HG02678 (cell line): ENCODE data around the gene EVX2.

Experiments
- ATAC-seq: cut with Tn5 transposase; IDR thresholded peaks from one replicate; pipeline ENCODE4 v1.9.1; 2021; ENCODE audit warnings: mild to moderate bottlenecking, moderate library complexity; ENCODE audit not compliant: unreplicated experiment

EVX2 gene

DNA sequence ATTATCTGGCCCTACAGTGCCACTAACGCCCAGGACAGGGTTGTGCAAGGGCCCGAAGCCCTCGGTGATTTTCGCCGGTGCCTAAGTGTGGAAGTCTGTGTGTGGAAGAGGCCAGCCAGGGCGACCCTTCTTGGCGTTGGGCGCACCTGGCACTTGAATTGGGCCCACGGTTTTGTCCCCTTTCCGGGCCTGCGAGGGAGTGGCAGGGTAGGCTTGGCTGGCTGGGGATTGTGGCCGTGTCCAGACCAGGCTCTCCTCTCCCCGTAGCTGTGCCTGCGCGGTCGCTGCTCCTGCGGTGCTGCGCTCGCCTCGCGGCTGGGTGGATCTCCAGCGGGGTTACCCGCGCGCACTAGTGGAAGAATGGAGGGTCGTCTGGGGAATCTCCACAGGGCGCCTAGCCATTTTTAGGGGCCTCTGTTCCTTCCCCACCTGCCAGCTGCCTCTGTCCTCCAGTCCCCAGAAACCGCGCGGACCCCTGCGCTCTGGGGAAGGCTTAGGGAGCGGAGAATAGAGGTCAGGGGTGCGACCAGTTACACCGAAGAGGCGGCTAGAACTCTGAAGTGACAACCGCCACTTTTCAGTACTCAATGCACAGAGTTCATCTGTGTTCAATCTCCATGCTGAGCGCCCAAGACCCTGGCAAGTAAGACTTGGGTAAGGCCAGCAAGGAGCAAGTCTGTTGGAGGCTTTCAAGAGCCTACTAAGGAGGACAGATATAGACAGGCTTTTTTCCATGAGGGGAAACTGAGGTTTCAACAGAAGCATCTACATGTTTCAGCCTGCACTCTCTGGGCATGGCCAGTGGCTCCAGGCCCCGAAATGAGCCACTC lies 16.0 kb downstream of the EVX2 start:
- no peak for ATAC-seq

DNA sequence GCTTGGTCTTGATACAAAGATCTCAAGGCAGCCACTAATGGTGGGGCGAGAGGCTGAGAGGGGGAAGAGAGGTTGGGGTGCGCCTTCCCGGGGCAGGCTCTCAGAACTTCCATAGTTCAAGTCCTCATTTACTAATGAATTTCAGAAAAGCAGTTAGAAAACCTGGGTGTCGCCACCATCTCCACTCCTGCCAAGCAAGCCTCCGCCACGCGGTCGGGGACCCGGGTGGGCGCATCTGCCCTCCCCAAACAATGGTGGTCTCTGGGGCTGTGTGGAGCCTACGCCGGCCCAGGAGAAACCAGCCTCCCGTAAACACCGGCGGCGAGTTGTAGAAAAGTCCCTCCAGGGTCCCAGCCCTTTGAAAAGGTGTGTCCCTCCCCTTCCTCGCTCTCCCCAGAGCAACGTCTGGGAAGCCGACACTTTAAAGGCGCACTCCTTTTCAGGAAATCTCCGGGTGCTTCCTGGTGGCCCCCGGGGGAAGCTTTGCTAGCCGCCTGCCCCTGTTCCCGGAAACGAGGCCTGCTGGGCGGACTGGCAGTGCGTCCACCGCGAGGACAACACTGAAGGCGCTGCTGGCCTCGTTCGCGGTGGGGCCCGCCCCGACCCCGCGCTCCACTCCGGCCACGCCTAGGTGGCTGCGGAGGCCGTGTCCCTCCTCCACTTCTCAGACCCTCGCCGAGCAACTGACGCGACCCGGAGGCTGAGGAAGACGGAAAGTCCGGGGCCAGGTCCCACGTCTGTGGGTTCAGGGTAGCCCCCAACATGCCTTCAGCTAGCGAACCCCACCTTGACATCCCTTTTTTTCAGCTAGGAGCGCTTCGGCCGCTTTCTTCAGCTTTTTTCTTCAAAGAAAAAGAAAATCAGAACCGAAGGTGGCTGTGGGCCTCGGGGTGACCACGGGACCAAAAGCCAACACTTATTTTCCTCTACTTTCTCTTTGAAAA lies 16.8 kb downstream of the EVX2 start:
- no peak for ATAC-seq

DNA sequence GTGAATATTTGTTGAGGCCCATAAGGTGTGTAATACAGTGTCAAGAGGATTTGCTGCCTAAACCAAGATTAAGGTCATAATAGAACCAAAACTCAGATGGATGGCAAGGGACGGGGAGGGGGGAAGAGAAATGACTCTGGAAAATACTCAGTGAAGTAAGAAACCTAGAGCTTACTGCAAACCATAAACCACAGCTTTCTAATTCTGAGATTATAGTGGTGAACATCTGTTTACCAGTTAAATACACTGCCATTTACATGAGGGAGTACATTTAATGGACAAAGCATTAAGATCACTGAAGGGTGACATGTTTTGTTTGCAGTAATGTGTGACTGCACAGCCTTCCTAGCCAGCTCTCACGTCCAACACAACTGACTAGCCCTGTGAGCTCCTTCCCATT lies 19.8 kb downstream of the EVX2 start:
- no peak for ATAC-seq

DNA sequence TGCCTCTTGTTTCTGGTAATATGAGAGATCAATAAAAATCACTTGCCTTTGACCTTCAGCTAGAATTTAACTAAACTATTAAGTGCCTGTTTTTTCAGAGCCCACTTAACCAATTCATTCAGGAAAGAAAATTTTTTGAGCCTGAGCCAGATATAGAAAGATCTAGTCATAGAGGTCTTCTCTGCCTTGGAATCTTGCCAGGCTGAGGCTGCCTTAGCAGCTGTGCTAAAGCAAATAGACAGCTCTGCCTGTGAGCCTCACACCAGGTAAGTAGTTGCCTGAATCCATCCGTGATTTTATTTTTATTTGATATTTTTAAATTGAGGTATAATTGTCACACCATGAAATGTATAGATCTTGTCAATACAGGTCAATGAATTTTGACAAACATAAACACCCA lies 27.4 kb downstream of the EVX2 start:
- ATAC-seq, result no peak

DNA sequence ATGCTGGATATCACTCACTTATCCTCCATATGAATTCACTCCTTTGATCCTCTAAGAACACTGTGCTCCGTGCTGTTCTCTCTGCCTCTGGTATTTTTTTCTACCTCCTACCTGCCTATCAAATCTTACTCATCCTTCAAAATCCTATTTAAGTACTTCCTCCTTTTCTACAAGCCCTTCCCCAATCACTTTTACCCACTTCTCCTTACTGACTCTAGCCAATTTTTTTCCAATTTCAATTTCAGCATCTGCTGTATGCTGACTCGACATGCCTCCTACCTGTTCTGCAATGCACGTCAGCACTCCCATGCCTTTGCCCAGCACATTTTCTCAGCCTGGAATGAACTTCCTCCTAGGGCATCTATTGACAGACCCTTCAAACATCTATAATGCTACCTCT lies 44.4 kb downstream of the EVX2 start:
- ATAC-seq, result no peak

DNA sequence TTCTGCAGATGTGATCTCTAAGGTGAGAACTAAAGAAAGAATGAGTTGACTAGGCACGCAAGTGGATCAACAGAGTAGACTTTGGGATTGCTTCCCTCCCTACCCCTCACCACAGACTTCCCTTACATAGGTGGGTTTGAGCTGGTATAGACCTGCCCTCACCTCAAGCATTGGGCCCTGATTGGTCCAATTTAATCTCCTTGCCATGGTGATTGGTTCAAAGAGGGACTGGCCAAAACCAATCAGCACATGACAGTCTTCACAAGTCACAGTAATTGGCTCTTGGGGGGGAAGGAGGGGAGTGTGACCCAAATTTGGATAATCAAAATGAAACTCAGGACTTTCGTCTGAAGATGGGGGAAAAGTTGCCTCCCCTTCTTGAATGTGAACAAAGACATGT lies 45.1 kb downstream of the EVX2 start:
- ATAC-seq, result no peak

DNA sequence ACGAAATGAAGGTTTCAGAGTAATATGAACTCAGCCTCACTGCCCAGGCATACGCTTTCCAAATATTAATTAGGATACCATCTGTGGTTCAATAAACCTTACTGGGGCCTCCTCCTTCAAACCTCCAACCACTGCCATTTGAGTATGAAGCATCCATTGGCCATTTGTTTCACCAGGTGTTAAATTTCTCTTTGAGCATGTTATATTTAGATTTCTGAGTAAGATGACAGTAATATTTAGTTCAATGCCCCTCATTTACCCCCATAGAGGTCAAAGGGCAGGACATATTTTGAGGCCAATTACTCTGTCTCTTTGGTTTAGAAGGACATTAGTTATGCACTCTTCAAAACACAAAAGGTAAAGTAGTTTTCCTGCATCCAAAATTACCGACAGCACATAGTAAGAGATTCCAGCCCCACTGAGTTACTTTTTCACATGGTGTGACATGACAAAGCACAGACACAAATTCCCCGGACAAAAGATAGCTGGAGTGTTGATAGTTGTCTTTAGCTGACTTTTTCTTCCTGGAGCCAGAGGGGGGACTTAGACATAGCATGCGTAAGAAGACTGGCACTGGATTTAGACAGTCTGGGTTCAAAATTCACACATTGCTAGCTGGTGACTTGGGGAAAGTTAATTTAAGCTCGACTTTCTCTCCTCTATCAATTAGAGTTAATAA lies 48.6 kb downstream of the EVX2 start:
- ATAC-seq, result no peak

DNA sequence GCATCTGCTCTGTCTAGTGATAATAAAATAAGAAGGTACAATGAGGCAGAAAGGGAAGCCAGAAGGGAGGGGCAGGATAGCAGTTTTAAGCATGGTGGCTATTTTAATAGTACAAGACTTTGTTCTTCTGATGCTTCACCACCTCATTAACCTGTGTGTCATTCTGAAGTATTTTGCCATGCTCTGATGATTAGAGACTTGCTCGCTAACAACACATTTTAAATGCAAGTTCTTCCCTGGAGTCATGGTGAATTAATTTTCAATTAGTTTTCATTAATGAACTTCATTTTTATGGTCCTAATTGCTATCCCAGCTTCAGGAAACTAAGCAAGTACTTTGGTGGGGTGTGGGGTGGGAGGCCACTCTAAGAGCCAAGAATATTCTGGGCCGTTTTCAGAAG lies 56.0 kb downstream of the EVX2 start:
- no peak for ATAC-seq
